GM12878 (cell line): ENCODE results near the gene DNAJC19.

Experiments used
- CHD4 ChIP-seq: fragments of 200-600 bp; sonication (generic); IDR thresholded peaks from 2 replicates; pipeline ENCODE4 v1.6.1; 2016; ENCODE audit warnings: mild to moderate bottlenecking
- EP300 ChIP-seq, 2 experiments: fragments of 150-350 bp in 1 of 2; IDR thresholded peaks; 2 replicates each; pipeline ENCODE4 v1.6.1; 2011 to 2012; ENCODE audit warnings: low read depth in 2 of 2, low read length in 2 of 2, borderline replicate concordance in 1 of 2, improper control_type of control experiment in 1 of 2, inconsistent platforms in 1 of 2; ENCODE audit not compliant: control insufficient read depth in 1 of 2
- FOXM1 ChIP-seq: IDR thresholded peaks from 2 replicates; pipeline ENCODE4 v1.6.1; 2012; ENCODE audit warnings: low read depth, mild to moderate bottlenecking, inconsistent platforms, low read length, moderate library complexity
- PAX8 ChIP-seq: fragments of 450-650 bp; IDR thresholded peaks from 2 replicates; pipeline ENCODE4 v1.6.1; 2017; ENCODE audit warnings: mild to moderate bottlenecking, moderate library complexity

GRCh38 chr3:181017690-181018089 lies 28.2 kb upstream of the DNAJC19 start:
- TF ChIP-seq PAX8 (no peak), CHD4 (no peak), EP300 (IDR thresholded peaks at IDR 0.05; ENCODE audit: borderline replicate concordance in 1 of 2, control insufficient read depth in 1 of 2, low read depth in 2 of 2, low read length in 2 of 2) (no peak), FOXM1 (no peak)
